ENCODE measurements around the gene BOLA3.

The BOLA3 gene

GRCh38 chr2:74174909-74175308 lies 27.2 kb upstream of the BOLA3 start:
- no peak overlapping the region; the same call in 1 of the 2 replicates for H3K4me3 ChIP-seq (ENCODE audit: low read length)
- TF ChIP-seq ZNF274 (IDR thresholded peaks at IDR 0.05; ENCODE audit: low read depth, low read length), result no peak

- no peak overlapping the region for H3K4me3 ChIP-seq (ENCODE audit: low read length)
Measured at GRCh38 chr2:74168739-74169138, 21.0 kb upstream of the BOLA3 start.

DNA sequence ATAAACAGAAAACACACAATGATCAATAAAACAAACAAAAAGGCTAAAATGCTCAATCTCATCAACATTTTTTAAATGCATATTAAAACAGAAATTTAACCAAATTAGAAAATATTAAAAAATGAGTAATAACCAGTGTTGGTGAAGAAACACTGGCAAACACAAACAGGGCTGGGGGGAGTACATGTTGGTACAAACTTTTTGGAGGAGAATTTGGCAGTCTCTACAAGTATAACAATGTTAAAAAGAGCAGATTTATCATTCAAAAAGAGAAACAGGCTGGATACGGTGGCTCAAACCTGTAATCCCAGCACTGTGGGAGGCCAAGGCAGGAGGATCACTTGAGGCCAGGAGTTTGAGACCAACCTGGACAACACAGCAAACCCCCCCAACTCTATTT lies 17.0 kb upstream of the BOLA3 start:
- no peak for TF ChIP-seq ZNF274 (IDR thresholded peaks at IDR 0.05; ENCODE audit: low read depth, low read length)
- H3K4me3 ChIP-seq (ENCODE audit: low read length), result no peak overlapping the region

More at GRCh38 chr2:74168739-74169138, 21.0 kb upstream of the BOLA3 start:
- TF ChIP-seq ZNF274 (IDR thresholded peaks at IDR 0.05; ENCODE audit: low read depth, low read length), result no peak

- no peak overlapping the region for H3K4me3 ChIP-seq (ENCODE audit: low read length)
- TF ChIP-seq ZNF274 (IDR thresholded peaks at IDR 0.05; ENCODE audit: low read depth, low read length), result no peak
Measured at GRCh38 chr2:74162951-74163350, 15.2 kb upstream of the BOLA3 start.

DNA sequence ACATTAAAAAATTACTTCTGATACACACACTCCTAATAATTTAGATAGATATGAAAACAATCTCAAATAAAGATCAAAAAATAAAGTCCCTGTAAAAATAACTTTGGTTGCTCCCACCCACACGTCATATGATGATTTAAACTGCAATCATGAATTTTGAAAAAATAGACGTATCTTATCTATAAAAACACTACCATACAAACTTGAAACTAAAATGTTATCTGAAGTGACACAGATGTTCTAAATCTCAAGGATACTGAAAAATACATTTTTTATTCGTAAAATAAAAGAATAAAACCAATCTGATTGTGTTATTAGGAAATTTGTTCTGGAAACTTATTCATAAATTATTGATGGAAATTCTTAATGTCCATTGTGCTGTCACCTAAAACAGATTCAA lies 8.1 kb upstream of the BOLA3 start:
- no peak overlapping the region for H3K4me3 ChIP-seq (ENCODE audit: low read length)
- no peak for TF ChIP-seq ZNF274 (IDR thresholded peaks at IDR 0.05; ENCODE audit: low read depth, low read length)

GRCh38 chr2:74152954-74153353 lies 5.2 kb upstream of the BOLA3 start:
- no peak for TF ChIP-seq ZNF274 (IDR thresholded peaks at IDR 0.05; ENCODE audit: low read depth, low read length)

DNA sequence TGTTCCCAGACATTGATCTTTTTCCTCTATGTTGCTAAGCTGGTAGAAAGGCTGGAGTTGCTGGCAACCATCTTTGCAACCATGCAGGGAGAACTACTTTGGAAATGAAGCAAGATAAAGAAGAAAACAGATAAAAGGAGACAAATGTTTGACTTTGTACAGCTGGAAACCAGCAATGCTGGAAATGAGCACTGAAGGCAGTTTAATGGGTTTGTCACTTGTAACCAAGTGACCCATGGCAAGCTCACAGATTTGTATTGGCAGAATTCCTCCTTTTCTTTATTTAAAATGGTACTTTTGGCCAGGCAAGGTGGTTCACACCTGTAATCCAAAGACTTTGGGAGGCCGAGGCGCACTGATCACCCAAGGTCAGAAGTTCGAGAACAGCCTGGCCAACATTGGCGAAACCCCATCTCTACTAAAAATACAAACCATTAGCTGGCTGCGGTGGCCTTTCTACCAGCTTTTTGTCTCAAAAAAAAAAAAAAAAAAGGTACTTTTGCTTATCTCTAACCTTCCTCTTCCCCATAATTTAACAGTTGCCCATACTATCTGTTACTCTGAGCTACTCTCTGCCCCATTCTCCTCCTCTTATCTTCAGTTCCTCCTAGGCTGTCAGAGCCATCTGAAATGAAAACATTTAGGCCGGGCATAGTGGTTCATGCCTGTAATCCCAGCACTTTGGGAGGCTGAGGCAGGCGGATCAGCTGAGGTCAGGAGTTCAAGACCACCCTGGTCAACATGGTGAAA lies 2.0 kb upstream of the BOLA3 start:
- no peak for TF ChIP-seq ZNF274 (IDR thresholded peaks at IDR 0.05; ENCODE audit: low read depth, low read length)
- H3K4me3 ChIP-seq (ENCODE audit: low read length), result no peak overlapping the region

More at GRCh38 chr2:74152954-74153353, 5.2 kb upstream of the BOLA3 start:
- no peak overlapping the region for H3K4me3 ChIP-seq (ENCODE audit: low read length)

DNA sequence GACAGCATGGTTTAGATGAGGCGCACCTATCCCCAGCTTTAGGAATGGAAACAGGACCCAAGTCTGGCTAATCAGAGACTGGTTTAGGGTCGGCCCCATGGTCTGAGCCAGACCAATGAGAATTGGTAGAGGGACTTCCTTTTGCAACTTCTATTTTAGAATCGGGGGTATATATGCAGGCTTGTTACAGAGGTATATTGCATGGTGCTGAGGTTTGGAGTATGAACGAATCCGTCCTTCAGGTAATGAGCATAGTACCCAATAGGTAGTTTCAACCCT lies 1.5 kb upstream of the BOLA3 start:
- TF ChIP-seq ZNF274 (IDR thresholded peaks at IDR 0.05; ENCODE audit: low read depth, low read length), result no peak
- H3K4me3 ChIP-seq (ENCODE audit: low read length), result no peak overlapping the region

DNA sequence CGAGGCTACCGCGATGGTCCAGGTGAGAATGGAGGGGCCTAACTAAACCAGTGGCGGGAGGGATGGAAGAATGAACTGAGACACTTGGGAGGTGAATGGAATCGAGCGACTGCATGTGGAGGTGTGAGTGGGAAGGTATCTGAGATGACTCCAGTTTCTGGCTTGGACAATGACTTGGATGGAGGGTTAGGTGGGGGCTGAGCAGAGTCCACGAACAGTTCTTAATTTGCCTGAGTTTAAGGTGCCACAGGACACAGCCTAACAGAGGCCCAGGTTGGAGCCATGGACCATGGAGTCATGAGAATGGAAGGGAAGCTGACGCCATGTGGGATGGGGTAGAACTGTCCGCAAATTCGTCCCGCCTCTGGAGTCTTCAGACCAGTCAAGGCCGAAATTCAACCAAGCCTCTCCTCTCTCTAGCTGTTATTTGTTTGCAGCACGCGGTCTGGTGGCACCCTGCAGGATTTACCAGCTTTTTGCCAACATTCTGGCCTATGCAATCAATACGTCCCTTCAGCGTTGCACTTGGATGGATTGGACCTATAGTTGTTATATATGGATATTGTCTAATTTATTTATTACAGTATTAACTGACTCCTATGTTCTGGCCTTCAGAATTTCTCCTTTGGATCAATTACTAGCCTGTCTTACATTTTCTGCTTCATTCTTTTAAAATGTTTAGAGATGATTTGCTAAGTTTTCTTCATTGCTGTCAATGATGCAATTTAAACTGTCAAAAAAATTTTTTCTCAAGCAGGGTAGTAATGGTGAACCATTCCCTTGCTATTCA lies 940 bp upstream of the BOLA3 start:
- TF ChIP-seq ZNF274 (IDR thresholded peaks at IDR 0.05; ENCODE audit: low read depth, low read length), result no peak
- peak overlapping the region; percentile 30; the same call in 1 of the 2 replicates for H3K4me3 ChIP-seq (ENCODE audit: low read length)

GRCh38 chr2:74146929-74147726 lies 584 bp downstream of the BOLA3 start:
- H3K4me3 ChIP-seq (ENCODE audit: low read length), result peak overlapping the region; percentile 77
- TF ChIP-seq ZNF274 (IDR thresholded peaks at IDR 0.05; ENCODE audit: low read depth, low read length), result no peak

- TF ChIP-seq ZNF274 (IDR thresholded peaks at IDR 0.05; ENCODE audit: low read depth, low read length), result no peak
- H3K4me3 ChIP-seq (ENCODE audit: low read length), result no peak overlapping the region
Measured at GRCh38 chr2:74142340-74142739, 5.4 kb downstream of the BOLA3 start.

DNA sequence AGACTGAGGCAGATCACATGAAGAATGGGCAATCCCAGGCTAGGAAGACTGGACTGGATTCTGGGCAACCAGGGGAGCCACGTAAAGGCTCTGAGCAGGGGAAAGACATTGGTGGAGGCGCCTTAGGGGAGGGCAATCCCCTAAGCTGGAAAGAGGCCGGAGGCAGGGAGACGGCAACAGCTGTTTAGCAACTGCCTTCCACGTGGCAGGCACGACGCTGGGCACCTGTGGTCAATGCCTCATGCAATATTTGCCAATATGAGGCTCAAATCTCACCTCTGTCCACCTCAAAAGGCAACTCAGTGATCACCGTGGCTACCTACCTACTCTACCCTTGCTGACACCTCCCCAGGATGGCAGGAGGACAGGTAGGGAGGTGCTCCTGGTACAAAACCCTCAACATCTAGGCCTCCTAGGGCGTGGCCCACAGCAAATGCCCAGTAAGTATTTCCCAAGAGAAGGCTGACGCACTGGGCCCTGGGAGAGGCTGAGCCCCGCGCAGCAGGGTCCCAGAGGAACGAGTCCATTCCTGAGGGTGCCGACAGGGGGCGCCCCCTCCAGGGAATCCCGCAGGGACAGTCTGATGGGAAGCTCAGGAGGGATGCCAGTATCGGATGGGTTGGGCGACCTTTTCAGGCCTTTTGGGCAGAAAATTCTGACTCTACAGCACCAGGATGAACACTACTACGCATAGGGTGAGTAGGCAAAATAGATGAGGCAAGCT lies 8.9 kb downstream of the BOLA3 start:
- H3K4me3 ChIP-seq (ENCODE audit: low read length), result no peak overlapping the region
- TF ChIP-seq ZNF274 (IDR thresholded peaks at IDR 0.05; ENCODE audit: low read depth, low read length), result no peak

- TF ChIP-seq ZNF274 (IDR thresholded peaks at IDR 0.05; ENCODE audit: low read depth, low read length), result no peak
- H3K4me3 ChIP-seq (ENCODE audit: low read length), result no peak overlapping the region
Measured at GRCh38 chr2:74137651-74138599, 9.8 kb downstream of the BOLA3 start.
